Activated CD8-positive, alpha-beta T cell treated with anti-CD3 and anti-CD28 coated beads for 36 hours (primary cell): ENCODE data around the gene KLHL13. TPM values are rescaled to one million over a fixed set of nuclear protein-coding genes. Genes with fewer than 3 reads are reported as not detected.
A peak's percentile ranks its signal among the peaks of the same experiment; 100 is the strongest.
"Not testable (repeated sequence)": the region's sequence is repeated elsewhere in the genome, so short reads cannot be mapped to it uniquely, and the experiment has no call there.

Source experiments
- ATAC-seq: fragments of 200-7000 bp; cut with Tn5 transposase; one replicate; pipeline ENCODE4 v1.10.0; 2021; ENCODE audit warnings: mild to moderate bottlenecking, moderate library complexity
- CTCF ChIA-PET: fragments of 350-600 bp; sonication (Branson Sonifier 250); formaldehyde crosslinking; loops from one replicate; lab custom pipeline; 2021; ENCODE audit warnings: antibody characterized with exemption; lab: Charles Lee
- POLR2A ChIA-PET: fragments of 350-600 bp; sonication (Branson Sonifier 250); formaldehyde crosslinking; loops from one replicate; lab custom pipeline; 2021; ENCODE audit warnings: antibody characterized with exemption; lab: Charles Lee
- DNase-seq: peaks from one replicate; pipeline ENCODE4 v3.0.0-alpha.2; 2020
- H3K27ac Mint-ChIP-seq: one replicate; pipeline ENCODE4 v1.8.0; 2021; ENCODE audit warnings: mild to moderate bottlenecking, mixed read lengths
- H3K27me3 Mint-ChIP-seq: one replicate; pipeline ENCODE4 v1.8.0; 2021; ENCODE audit warnings: mixed read lengths
- H3K36me3 Mint-ChIP-seq: one replicate; pipeline ENCODE4 v1.8.0; 2021; ENCODE audit warnings: low read depth, mixed read lengths
- H3K4me1 Mint-ChIP-seq: one replicate; pipeline ENCODE4 v1.8.0; 2021; ENCODE audit warnings: low read depth, mixed read lengths
- H3K4me3 Mint-ChIP-seq: one replicate; pipeline ENCODE4 v1.8.0; 2021; ENCODE audit warnings: mild to moderate bottlenecking, moderate library complexity, mixed read lengths
- H3K9me3 Mint-ChIP-seq: one replicate; pipeline ENCODE4 v1.8.0; 2021; ENCODE audit warnings: mixed read lengths
- CTCF ChIP-seq: fragments of 200-600 bp; IDR thresholded peaks from one replicate; pipeline ENCODE4 v1.8.0; 2022; ENCODE audit warnings: antibody characterized with exemption, mild to moderate bottlenecking
- intact Hi-C: fragments of 100-400 bp; cut with micrococcal nuclease; formaldehyde crosslinking; loops from one replicate; pipeline ENCODE4 v1.10.0; 2022
- total RNA-seq, 2 experiments: library from RNA; stranded (reverse); gene quantifications; one replicate each; pipeline ENCODE4 v1.2.3, GENCODE V29; 2021

Gene KLHL13
- total RNA-seq, 2 experiments from 2014 or later: 2.2 to 2.8 TPM

GRCh38 chrX:118129681-118130080 lies 13.1 kb upstream of the KLHL13 start:
- Mint-ChIP-seq H3K36me3 (no peaks in the 10 kb centered on the region), H3K9me3 (no peaks in the 10 kb centered on the region), H3K4me3 (no peak overlapping the region), H3K4me1 (peaks cover 3% of the 10 kb centered on the region), H3K27ac (no peak overlapping the region), H3K27me3 (no peaks in the 10 kb centered on the region)
- no peak for ATAC-seq
- DNase-seq: no peak
- ChIA-PET CTCF (no interaction called here), POLR2A (no interaction called here)
- intact Hi-C loops: no loop called here
- no peak for TF ChIP-seq CTCF

- TF ChIP-seq CTCF: no peak
Measured at GRCh38 chrX:118128724-118129123, 12.1 kb upstream of the KLHL13 start.

GRCh38 chrX:118126286-118126685 lies 9.7 kb upstream of the KLHL13 start:
- ChIA-PET CTCF (no interaction called here), POLR2A (no interaction called here)
- ATAC-seq (no peak), DNase-seq (no peak)
- Mint-ChIP-seq H3K9me3 (no peaks in the 10 kb centered on the region), H3K4me1 (peaks cover 3% of the 10 kb centered on the region), H3K4me3 (no peak overlapping the region), H3K27me3 (no peaks in the 10 kb centered on the region), H3K36me3 (no peaks in the 10 kb centered on the region), H3K27ac (no peak overlapping the region)
- intact Hi-C loops: no loop called here
- TF ChIP-seq CTCF: no peak

More at GRCh38 chrX:118128724-118129123, 12.1 kb upstream of the KLHL13 start:
- ChIA-PET POLR2A (no interaction called here), CTCF (no interaction called here)
- DNase-seq: no peak
- no peak for ATAC-seq
- Mint-ChIP-seq H3K9me3 (no peaks in the 10 kb centered on the region), H3K4me1 (peaks cover 3% of the 10 kb centered on the region), H3K4me3 (no peak overlapping the region), H3K27ac (no peak overlapping the region), H3K36me3 (no peaks in the 10 kb centered on the region), H3K27me3 (no peaks in the 10 kb centered on the region)
- intact Hi-C loops: no loop called here

- POLR2A ChIA-PET, ATAC-seq, H3K36me3 Mint-ChIP-seq, H3K4me3 Mint-ChIP-seq, CTCF ChIA-PET, H3K27me3 Mint-ChIP-seq, intact Hi-C loops, DNase-seq, H3K4me1 Mint-ChIP-seq, H3K9me3 Mint-ChIP-seq, H3K27ac Mint-ChIP-seq: not testable (repeated sequence)
Measured at GRCh38 chrX:118124243-118124642, 7.6 kb upstream of the KLHL13 start.

GRCh38 chrX:118117741-118118140 lies 1.1 kb upstream of the KLHL13 start:
- peaks cover 3% of the 10 kb centered on the region for H3K27me3 Mint-ChIP-seq
- ChIA-PET CTCF (no interaction called here), POLR2A (no interaction called here)
- no peak for DNase-seq
- H3K9me3 Mint-ChIP-seq: no peaks in the 10 kb centered on the region
- TF ChIP-seq CTCF: no peak
- intact Hi-C loops: no loop called here
- ATAC-seq: no peak
- peaks cover 6% of the 10 kb centered on the region for H3K4me1 Mint-ChIP-seq
- no peak overlapping the region for H3K27ac Mint-ChIP-seq
- H3K4me3 Mint-ChIP-seq: peak overlapping the region; percentile 9
- H3K36me3 Mint-ChIP-seq: no peaks in the 10 kb centered on the region
